ENCODE measurements around the gene GPX4. TPM values are rescaled to one million over a fixed set of nuclear protein-coding genes. Genes with fewer than 3 reads are reported as not detected.
A peak's percentile ranks its signal among the peaks of the same experiment; 100 is the strongest.

GPX4 gene
- polyA plus RNA-seq, 1 of the 3 experiments (the other 2 are of a cell fraction) = 925 TPM

DNA sequence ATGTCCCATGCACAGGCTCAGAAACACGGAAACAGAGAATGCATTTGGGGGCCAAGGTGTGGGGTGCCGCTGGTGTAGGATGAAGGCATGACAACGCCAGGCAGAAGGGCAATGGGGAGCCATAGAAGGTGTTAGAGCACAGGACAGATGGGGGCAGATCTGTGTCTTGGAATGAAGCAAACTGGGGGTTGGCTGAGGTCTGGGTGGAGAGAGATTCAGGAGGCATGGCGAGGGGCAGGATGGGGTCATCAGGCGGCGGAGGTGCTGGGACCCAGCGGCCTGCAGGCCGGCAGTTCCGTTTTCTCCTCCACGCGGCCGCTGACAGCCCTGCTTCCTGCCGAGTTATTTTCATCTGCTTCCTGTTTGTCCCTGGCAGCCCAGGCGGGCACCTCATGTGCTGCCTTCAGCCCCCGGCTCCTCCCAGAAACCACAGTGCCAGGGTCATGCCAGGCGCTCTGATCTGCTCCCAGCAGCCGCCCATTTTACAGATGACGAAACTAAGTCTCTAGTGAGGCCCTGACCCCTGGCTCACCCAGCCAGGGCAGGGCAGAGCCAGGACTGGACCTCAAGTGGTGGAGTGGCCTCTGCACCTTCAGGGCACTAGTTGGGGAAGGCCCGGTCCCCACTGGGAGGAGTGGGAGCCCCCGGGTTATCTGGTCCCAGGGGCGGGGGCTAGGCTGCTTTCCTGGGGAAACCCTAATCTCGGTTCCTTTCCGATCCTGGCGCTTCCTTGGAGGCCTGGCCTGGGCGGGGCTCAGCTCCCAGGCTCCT lies 34.6 kb upstream of the GPX4 start:
- Histone ChIP-seq H4K20me1 (ENCODE audit: insufficient read depth) (no peaks in the 10 kb centered on the region), H3K9me3 (no peaks in the 10 kb centered on the region), H3K4me2 (no peak overlapping the region), H3K9me2 (no peaks in the 10 kb centered on the region), H3K4me3 (ENCODE audit: low read depth in 2 of 2, low read length in 1 of 2) (no peak overlapping the region), H3K79me2 (ENCODE audit: insufficient read depth) (no peaks in the 10 kb centered on the region), H3K27me3 (ENCODE audit: insufficient read depth) (peaks cover 37% of the 10 kb centered on the region), H3K9ac (no peak overlapping the region), H3F3A (replicated peaks; ENCODE audit: insufficient read depth) (peaks cover 22% of the 10 kb centered on the region), H3K27ac (ENCODE audit: low read depth in 2 of 2, low read length in 1 of 2) (no peak overlapping the region), H3K4me1 (ENCODE audit: control insufficient read depth in 1 of 2, insufficient read depth in 2 of 2, low read depth in 1 of 2, low read length in 1 of 2) (peaks cover 0 to 23% of the 10 kb centered on the region in 2 experiments; a peak in 1 of 4 replicates), H3K36me3 (replicated peaks in 1 of 2; ENCODE audit: control insufficient read depth in 1 of 2, insufficient read depth in 2 of 2, low read length in 1 of 2) (no peaks in the 10 kb centered on the region), H2AFZ (ENCODE audit: low read depth) (no peak overlapping the region)
- TF ChIP-seq ELF1 (IDR thresholded peaks at IDR 0.05) (no peak), USF2 (IDR thresholded peaks at IDR 0.05; ENCODE audit: borderline replicate concordance, low read depth, low read length) (no peak)
- DNase-seq = no peak
- 56% methylated on average over 18 of the region's 25 CpGs for WGBS (ENCODE audit: low lambda C conversion rate)
- ChIA-PET CTCF (interaction anchor here (0.6 kb wide), 1 partner anchor 37 kb away, joined by 3 read pairs; no protein-coding TSS in a partner anchor), POLR2A (no interaction called here)

GRCh38 chr19:1070576-1070930 lies 33.2 kb upstream of the GPX4 start:
- peaks cover 21% of the 10 kb centered on the region for H3F3A ChIP-seq (replicated peaks; ENCODE audit: insufficient read depth)
- no peaks in the 10 kb centered on the region for H3K79me2 ChIP-seq (ENCODE audit: insufficient read depth)
- POLR2A ChIA-PET = interaction anchor here (1.1 to 1.4 kb wide), 2 partner anchors 21 to 104 kb away, joined by 3 to 4 read pairs; partner anchors contain the start of gene SBNO2
- no peak for DNase-seq
- 9% methylated on average over 21 of the region's 21 CpGs for WGBS (ENCODE audit: low lambda C conversion rate)
- no peak overlapping the region for H3K4me3 ChIP-seq (ENCODE audit: low read depth in 2 of 2, low read length in 1 of 2)
- no peak overlapping the region for H3K27ac ChIP-seq (ENCODE audit: low read depth in 2 of 2, low read length in 1 of 2)
- no peak overlapping the region for H2AFZ ChIP-seq (ENCODE audit: low read depth)
- peaks cover 0 to 19% of the 10 kb centered on the region in 2 experiments; a peak in 1 of 4 replicates for H3K4me1 ChIP-seq (ENCODE audit: control insufficient read depth in 1 of 2, insufficient read depth in 2 of 2, low read depth in 1 of 2, low read length in 1 of 2)
- CTCF ChIA-PET = interaction anchor here (1.0 to 2.7 kb wide), 2 partner anchors 10 to 30 kb away, joined by 3 to 11 read pairs; no protein-coding TSS in a partner anchor
- H3K9me3 ChIP-seq = no peaks in the 10 kb centered on the region
- no peaks in the 10 kb centered on the region for H4K20me1 ChIP-seq (ENCODE audit: insufficient read depth)
- H3K9me2 ChIP-seq = no peaks in the 10 kb centered on the region
- no peaks in the 10 kb centered on the region for H3K36me3 ChIP-seq (replicated peaks in 1 of 2; ENCODE audit: control insufficient read depth in 1 of 2, insufficient read depth in 2 of 2, low read length in 1 of 2)
- TF ChIP-seq USF2 (IDR thresholded peaks at IDR 0.05; ENCODE audit: borderline replicate concordance, low read depth, low read length) = no peak
- TF ChIP-seq CTCF (IDR thresholded peaks at IDR 0.05) = peak; percentile 28
- no peak overlapping the region for H3K9ac ChIP-seq
- no peak overlapping the region for H3K4me2 ChIP-seq
- peaks cover 37% of the 10 kb centered on the region for H3K27me3 ChIP-seq (ENCODE audit: insufficient read depth)
